PC-9 (cell line): ENCODE data around the gene FGD4. TPM values are rescaled to one million over a fixed set of nuclear protein-coding genes. Genes with fewer than 3 reads are reported as not detected.

Source experiments
- BruUV-seq: library from RNA; stranded (reverse); fragments of 400-500 nt; replicated peaks from 2 replicates; lab custom pipeline; 2021; lab: Mats Ljungman, UMichigan
- CTCF ChIA-PET: fragments of 300-600 bp; sonication (Branson Sonifier 250); formaldehyde crosslinking; loops from one replicate; lab custom pipeline; 2022; ENCODE audit warnings: antibody characterized with exemption; lab: Charles Lee
- POLR2A ChIA-PET: fragments of 300-600 bp; sonication (Branson Sonifier 250); formaldehyde crosslinking; loops from one replicate; lab custom pipeline; 2022; ENCODE audit warnings: antibody characterized with exemption; ENCODE audit not compliant: unreplicated experiment; lab: Charles Lee
- DNase-seq, 2 experiments: peaks; one replicate each; pipeline versions ENCODE4 v3.0.0 to v3.0.0-alpha.2; 2015 to 2022; ENCODE audit warnings: mixed read lengths in 1 of 2
- H2AFZ ChIP-seq: fragments of 200-600 bp; sonication (generic); 2 replicates; pipeline ENCODE4 v1.8.1; 2017; ENCODE audit warnings: antibody characterized with exemption
- H3F3A ChIP-seq: fragments of 200-600 bp; sonication (generic); 2 replicates; pipeline ENCODE4 v1.8.1; 2017; ENCODE audit warnings: antibody characterized with exemption, mild to moderate bottlenecking, low read depth; ENCODE audit not compliant: insufficient read depth
- H3K27ac ChIP-seq: fragments of 200-600 bp; sonication (generic); 2 replicates; pipeline ENCODE4 v1.6.1; 2016; ENCODE audit warnings: mixed run types
- H3K27me3 ChIP-seq: fragments of 200-600 bp; sonication (generic); 2 replicates; pipeline ENCODE4 v1.6.1; 2016; ENCODE audit warnings: low read depth, mixed run types; ENCODE audit not compliant: insufficient read depth
- H3K36me3 ChIP-seq: fragments of 200-600 bp; sonication (generic); 2 replicates; pipeline ENCODE4 v1.6.1; 2016; ENCODE audit warnings: low read depth, mixed run types
- H3K4me1 ChIP-seq: fragments of 200-600 bp; sonication (generic); replicated peaks from 2 replicates; pipeline ENCODE4 v1.6.1; 2016; ENCODE audit warnings: mixed run types; ENCODE audit not compliant: insufficient read depth
- H3K4me2 ChIP-seq: fragments of 200-600 bp; sonication (generic); 2 replicates; pipeline ENCODE4 v1.6.1; 2017; ENCODE audit warnings: mixed run types
- H3K4me3 ChIP-seq: fragments of 200-600 bp; sonication (generic); 2 replicates; pipeline ENCODE4 v1.6.1; 2016; ENCODE audit warnings: mixed run types
- H3K79me2 ChIP-seq: fragments of 200-600 bp; sonication (generic); 2 replicates; pipeline ENCODE4 v1.6.1; 2017; ENCODE audit warnings: low read depth, mixed run types
- H3K9me2 ChIP-seq: fragments of 200-600 bp; sonication (generic); 2 replicates; pipeline ENCODE4 v1.8.1; 2017; ENCODE audit warnings: mild to moderate bottlenecking; ENCODE audit not compliant: insufficient read depth
- H3K9me3 ChIP-seq: fragments of 200-600 bp; sonication (generic); 2 replicates; pipeline ENCODE4 v1.8.1; 2016; ENCODE audit warnings: low read depth; ENCODE audit not compliant: insufficient read depth
- H4K20me1 ChIP-seq: fragments of 200-600 bp; sonication (generic); 2 replicates; pipeline ENCODE4 v1.8.1; 2017; ENCODE audit not compliant: insufficient read depth
- EZH2 ChIP-seq: fragments of 200-600 bp; sonication (generic); IDR thresholded peaks from 2 replicates; pipeline ENCODE4 v1.8.0; 2017; ENCODE audit warnings: antibody characterized with exemption, low read depth
- intact Hi-C: fragments of 100-400 bp; cut with micrococcal nuclease; formaldehyde crosslinking; loops from one replicate; pipeline ENCODE4 v1.10.0; 2022; ENCODE audit not compliant: unreplicated experiment
- total RNA-seq: library from RNA; stranded (reverse); gene quantifications from 2 replicates; pipeline ENCODE4 v1.2.3, GENCODE V29; 2021
- TF ChIP-seq, protein P1 (sequence below): fragments of 200-600 bp; sonication (generic); conservative IDR thresholded peaks from 2 replicates; pipeline ENCODE4 v1.6.1; 2017; ENCODE audit warnings: mixed run types, antibody characterized with exemption, mild to moderate bottlenecking, moderate library complexity

FGD4 gene
- total RNA-seq, 1 experiment from 2014 or later = 28.3 TPM

DNA sequence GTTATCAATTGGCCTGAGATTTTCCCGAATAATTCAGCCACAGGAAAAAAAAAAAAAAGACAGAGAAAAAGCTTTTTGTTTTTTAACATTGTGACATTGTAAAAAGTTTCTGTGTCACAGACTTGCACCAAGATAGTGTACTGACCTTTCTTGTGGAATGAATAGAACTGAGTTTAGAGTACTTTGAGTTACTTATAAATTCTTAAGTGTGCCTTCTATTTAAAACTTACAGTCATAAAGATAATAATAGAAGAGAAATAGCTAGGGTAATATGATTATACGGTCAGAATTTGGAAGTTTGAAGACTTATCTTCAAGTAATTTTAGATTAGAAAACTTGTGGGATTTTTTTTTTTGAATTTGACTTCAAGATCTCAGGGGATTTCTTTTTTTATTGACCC lies 88.8 kb downstream of the FGD4 start:
- H3K9me2 ChIP-seq = no peaks in the 10 kb centered on the region
- no TSS peak for BruUV-seq
- no peaks in the 10 kb centered on the region for H3K27me3 ChIP-seq
- no peak for DNase-seq
- intact Hi-C loops = loop anchor here (10.0 kb wide), 1 partner anchor 93 kb away; the partner anchor contains the start of gene FGD4
- no peak overlapping the region for H3K4me3 ChIP-seq
- TF ChIP-seq EZH2 = no peak
- TF ChIP-seq, protein P1, sequence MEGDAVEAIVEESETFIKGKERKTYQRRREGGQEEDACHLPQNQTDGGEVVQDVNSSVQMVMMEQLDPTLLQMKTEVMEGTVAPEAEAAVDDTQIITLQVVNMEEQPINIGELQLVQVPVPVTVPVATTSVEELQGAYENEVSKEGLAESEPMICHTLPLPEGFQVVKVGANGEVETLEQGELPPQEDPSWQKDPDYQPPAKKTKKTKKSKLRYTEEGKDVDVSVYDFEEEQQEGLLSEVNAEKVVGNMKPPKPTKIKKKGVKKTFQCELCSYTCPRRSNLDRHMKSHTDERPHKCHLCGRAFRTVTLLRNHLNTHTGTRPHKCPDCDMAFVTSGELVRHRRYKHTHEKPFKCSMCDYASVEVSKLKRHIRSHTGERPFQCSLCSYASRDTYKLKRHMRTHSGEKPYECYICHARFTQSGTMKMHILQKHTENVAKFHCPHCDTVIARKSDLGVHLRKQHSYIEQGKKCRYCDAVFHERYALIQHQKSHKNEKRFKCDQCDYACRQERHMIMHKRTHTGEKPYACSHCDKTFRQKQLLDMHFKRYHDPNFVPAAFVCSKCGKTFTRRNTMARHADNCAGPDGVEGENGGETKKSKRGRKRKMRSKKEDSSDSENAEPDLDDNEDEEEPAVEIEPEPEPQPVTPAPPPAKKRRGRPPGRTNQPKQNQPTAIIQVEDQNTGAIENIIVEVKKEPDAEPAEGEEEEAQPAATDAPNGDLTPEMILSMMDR = no peak
- H3K27ac ChIP-seq = no peak overlapping the region
- H2AFZ ChIP-seq = no peak overlapping the region
- H3F3A ChIP-seq = peaks cover 17% of the 10 kb centered on the region
- H3K36me3 ChIP-seq = no peaks in the 10 kb centered on the region
- H3K4me2 ChIP-seq = no peak overlapping the region
- ChIA-PET POLR2A (no interaction called here), CTCF (interaction anchor here (0.7 kb wide), 1 partner anchor 457 kb away, joined by 3 read pairs; no protein-coding TSS in a partner anchor)
- H3K9me3 ChIP-seq = no peaks in the 10 kb centered on the region
- no peaks in the 10 kb centered on the region for H4K20me1 ChIP-seq
- H3K4me1 ChIP-seq = peaks cover 11% of the 10 kb centered on the region
- H3K79me2 ChIP-seq = no peaks in the 10 kb centered on the region

DNA sequence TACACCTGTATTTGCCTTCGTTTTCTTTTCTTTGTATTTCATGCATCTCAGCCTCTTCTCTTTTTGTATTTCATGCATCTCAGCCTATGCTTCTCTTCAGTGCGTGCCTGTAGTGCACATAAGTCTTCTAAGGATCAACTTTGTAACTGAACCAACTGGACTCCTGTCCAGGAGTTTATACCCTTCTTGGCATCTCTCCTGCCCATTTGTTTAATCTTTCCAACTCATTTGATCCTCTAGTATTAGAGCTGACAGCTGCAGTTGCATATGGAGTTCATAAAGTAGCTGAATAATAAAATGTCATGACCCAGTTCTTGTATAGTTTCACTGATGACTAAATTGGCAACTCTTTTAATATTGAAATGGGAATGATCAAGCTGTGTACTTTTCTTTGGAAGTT lies 89.7 kb downstream of the FGD4 start:
- no TSS peak for BruUV-seq

GRCh38 chr12:32490801-32491200 lies 91.4 kb downstream of the FGD4 start:
- BruUV-seq = no TSS peak
- Histone ChIP-seq H3K9me3 (no peaks in the 10 kb centered on the region), H3K9me2 (no peaks in the 10 kb centered on the region), H3K4me2 (no peak overlapping the region), H3K4me3 (no peak overlapping the region), H3K4me1 (peaks cover 9% of the 10 kb centered on the region), H3K79me2 (no peaks in the 10 kb centered on the region), H3K27ac (no peak overlapping the region), H3K36me3 (no peaks in the 10 kb centered on the region), H4K20me1 (no peaks in the 10 kb centered on the region), H3K27me3 (no peaks in the 10 kb centered on the region), H2AFZ (no peak overlapping the region), H3F3A (peaks cover 8% of the 10 kb centered on the region)
- no peak for DNase-seq
- ChIA-PET CTCF (no interaction called here), POLR2A (interaction anchor here (0.7 kb wide), 1 partner anchor 53 kb away, joined by 3 read pairs; no protein-coding TSS in a partner anchor)
- TF ChIP-seq EZH2 = no peak
- intact Hi-C loops = no loop called here

More for the DNA sequence above, 89.7 kb downstream of the FGD4 start:
- H3K27ac ChIP-seq = no peak overlapping the region
- H3K4me2 ChIP-seq = no peak overlapping the region
- no peaks in the 10 kb centered on the region for H3K9me3 ChIP-seq
- peaks cover 17% of the 10 kb centered on the region for H3F3A ChIP-seq
- H3K9me2 ChIP-seq = no peaks in the 10 kb centered on the region
- no peak for DNase-seq
- H4K20me1 ChIP-seq = no peaks in the 10 kb centered on the region
- TF ChIP-seq, protein P1 = no peak
- TF ChIP-seq EZH2 = no peak
- H3K36me3 ChIP-seq = no peaks in the 10 kb centered on the region
- ChIA-PET POLR2A (no interaction called here), CTCF (no interaction called here)
- intact Hi-C loops = loop anchor here (10.0 kb wide), 1 partner anchor 94 kb away; the partner anchor contains the start of gene FGD4
- peaks cover 11% of the 10 kb centered on the region for H3K4me1 ChIP-seq
- H3K4me3 ChIP-seq = no peak overlapping the region
- no peaks in the 10 kb centered on the region for H3K27me3 ChIP-seq
- no peaks in the 10 kb centered on the region for H3K79me2 ChIP-seq
- no peak overlapping the region for H2AFZ ChIP-seq

DNA sequence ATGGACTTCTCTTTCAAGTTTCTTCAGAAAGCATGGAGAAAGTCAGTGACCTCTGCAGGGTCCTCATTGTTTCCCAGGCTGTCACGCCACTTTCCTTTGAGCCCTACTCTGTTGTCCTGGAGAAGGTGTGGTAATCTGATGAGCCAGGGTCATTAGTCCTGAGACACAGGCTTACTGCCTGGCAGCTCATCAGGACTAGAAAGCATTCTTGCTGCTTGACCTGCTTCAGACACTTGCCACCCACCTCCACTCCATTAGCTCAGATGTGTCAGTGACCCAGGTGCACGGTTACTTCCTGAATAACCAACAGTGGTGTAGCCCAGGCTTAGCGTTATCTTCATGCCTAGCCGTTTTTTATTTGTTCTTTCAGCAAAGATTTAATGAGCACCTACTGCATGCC lies 93.9 kb downstream of the FGD4 start:
- CTCF ChIA-PET = no interaction called here

More for the DNA sequence above, 93.9 kb downstream of the FGD4 start:
- BruUV-seq = no TSS peak
- Histone ChIP-seq H3F3A (no peaks in the 10 kb centered on the region), H3K27me3 (no peaks in the 10 kb centered on the region), H4K20me1 (no peaks in the 10 kb centered on the region), H3K27ac (no peak overlapping the region), H3K4me3 (no peak overlapping the region), H3K36me3 (no peaks in the 10 kb centered on the region), H3K4me1 (no peaks in the 10 kb centered on the region), H2AFZ (no peak overlapping the region), H3K79me2 (no peaks in the 10 kb centered on the region), H3K4me2 (no peak overlapping the region), H3K9me2 (no peaks in the 10 kb centered on the region), H3K9me3 (no peaks in the 10 kb centered on the region)
- DNase-seq = no peak
- no peak for TF ChIP-seq EZH2
- TF ChIP-seq, protein P1 = no peak
- POLR2A ChIA-PET = no interaction called here
- intact Hi-C loops = no loop called here
